Measurements from ENCODE around the gene PTCD1. TPM values are rescaled to one million over a fixed set of nuclear protein-coding genes. Genes with fewer than 3 reads are reported as not detected.
"Not testable (repeated sequence)": the region's sequence is repeated elsewhere in the genome, so short reads cannot be mapped to it uniquely, and the experiment has no call there.

Gene PTCD1
- total and polyA plus RNA-seq, 5 donors from 2014 or later = 0.91 to 3.8 (median 3.2) TPM

GRCh38 chr7:99384523-99384922 is 54.1 kb downstream of the PTCD1 start:
- Mint-ChIP-seq H3K27ac (peak overlapping the region in 2 of 3 donors; percentile 65 to 73), H3K27me3 (no peaks in the 10 kb centered on the region), H3K4me3 (peak overlapping the region in 1 of 4 donors; percentile 19), H3K9me3 (no peaks in the 10 kb centered on the region), H3K36me3 (peaks cover 14% of the 10 kb centered on the region), H3K4me1 (peaks cover 0 to 50% (median 19%) of the 10 kb centered on the region in 4 donors)
- DNase-seq (no peak), ATAC-seq (ENCODE audit: low read depth in 2 of 2) (no peak)
- peak overlapping the region; percentile 99 for H3K27ac ChIP-seq (ENCODE audit: insufficient read depth, low read length, poor library complexity, severe bottlenecking)
- peaks cover 39% of the 10 kb centered on the region for H3K36me3 ChIP-seq (ENCODE audit: control insufficient read depth, insufficient read depth, low read length)
- H3K27me3 ChIP-seq (ENCODE audit: control insufficient read depth, insufficient read depth, low read length) = no peaks in the 10 kb centered on the region
- peaks cover 48% of the 10 kb centered on the region for H3K4me1 ChIP-seq (ENCODE audit: control insufficient read depth, insufficient read depth, low read length, poor library complexity, severe bottlenecking)
- H3K9me3 ChIP-seq (ENCODE audit: control insufficient read depth in 2 of 2, low read length in 2 of 2) = no peaks in the 10 kb centered on the region
- H3K4me3 ChIP-seq (ENCODE audit: low read depth, low read length) = no peak overlapping the region

GRCh38 chr7:99383791-99384370 is 54.7 kb downstream of the PTCD1 start:
- Mint-ChIP-seq H3K4me1 (peaks cover 0 to 57% (median 25%) of the 10 kb centered on the region in 4 donors), H3K27me3 (no peaks in the 10 kb centered on the region), H3K36me3 (peaks cover 18% of the 10 kb centered on the region), H3K4me3 (peak overlapping the region in 1 of 4 donors; percentile 13), H3K27ac (peak overlapping the region; percentile 60 to 73 (median 65)), H3K9me3 (no peaks in the 10 kb centered on the region)
- H3K9me3 ChIP-seq (ENCODE audit: control insufficient read depth in 2 of 2, low read length in 2 of 2) = no peaks in the 10 kb centered on the region
- no peak overlapping the region for H3K4me3 ChIP-seq (ENCODE audit: low read depth, low read length)
- H3K4me1 ChIP-seq (ENCODE audit: control insufficient read depth, insufficient read depth, low read length, poor library complexity, severe bottlenecking) = peaks cover 54% of the 10 kb centered on the region
- ATAC-seq (ENCODE audit: low read depth in 2 of 2) (no peak), DNase-seq (no peak)
- H3K27me3 ChIP-seq (ENCODE audit: control insufficient read depth, insufficient read depth, low read length) = no peaks in the 10 kb centered on the region
- peaks cover 33% of the 10 kb centered on the region for H3K36me3 ChIP-seq (ENCODE audit: control insufficient read depth, insufficient read depth, low read length)
- H3K27ac ChIP-seq (ENCODE audit: insufficient read depth, low read length, poor library complexity, severe bottlenecking) = peak overlapping the region; percentile 99

DNA sequence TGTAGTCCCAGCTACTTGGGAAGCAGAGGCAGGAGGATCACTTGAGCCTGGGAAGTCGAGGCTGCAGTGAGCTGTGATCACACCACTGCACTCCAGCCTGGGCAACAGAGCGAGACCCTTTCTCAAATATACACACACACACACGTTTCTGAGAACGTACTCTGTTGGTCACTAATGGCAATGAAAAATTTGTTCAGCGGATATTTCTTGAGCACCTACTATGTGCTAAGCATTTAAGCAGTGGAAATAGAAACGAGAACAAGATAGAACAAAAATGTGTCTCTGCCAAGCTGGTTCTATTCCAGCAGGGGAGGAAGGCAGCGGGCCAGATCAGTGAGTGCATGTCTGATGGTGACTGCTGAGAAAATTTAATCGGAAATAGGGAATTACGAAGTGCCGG is 55.4 kb downstream of the PTCD1 start:
- peaks cover 0 to 61% (median 27%) of the 10 kb centered on the region in 4 donors for H3K4me1 Mint-ChIP-seq
- H3K9me3 ChIP-seq (ENCODE audit: control insufficient read depth in 2 of 2, low read length in 2 of 2) = no peaks in the 10 kb centered on the region
- DNase-seq = no peak
- peaks cover 60% of the 10 kb centered on the region for H3K4me1 ChIP-seq (ENCODE audit: control insufficient read depth, insufficient read depth, low read length, poor library complexity, severe bottlenecking)
- peaks cover 18% of the 10 kb centered on the region for H3K36me3 Mint-ChIP-seq
- no peaks in the 10 kb centered on the region for H3K27me3 ChIP-seq (ENCODE audit: control insufficient read depth, insufficient read depth, low read length)
- peak overlapping the region; percentile 60 to 81 (median 73) for H3K27ac Mint-ChIP-seq
- no peaks in the 10 kb centered on the region for H3K9me3 Mint-ChIP-seq
- no peaks in the 10 kb centered on the region for H3K27me3 Mint-ChIP-seq
- peaks cover 30% of the 10 kb centered on the region for H3K36me3 ChIP-seq (ENCODE audit: control insufficient read depth, insufficient read depth, low read length)
- no peak overlapping the region for H3K4me3 Mint-ChIP-seq
- H3K27ac ChIP-seq (ENCODE audit: insufficient read depth, low read length, poor library complexity, severe bottlenecking) = peak overlapping the region; percentile 99
- ATAC-seq (ENCODE audit: low read depth in 2 of 2) = no peak
- H3K4me3 ChIP-seq (ENCODE audit: low read depth, low read length) = no peak overlapping the region

GRCh38 chr7:99381664-99382075 is 56.9 kb downstream of the PTCD1 start:
- peaks cover 75% of the 10 kb centered on the region for H3K4me1 ChIP-seq (ENCODE audit: control insufficient read depth, insufficient read depth, low read length, poor library complexity, severe bottlenecking)
- peak overlapping the region; percentile 60 for H3K4me3 ChIP-seq (ENCODE audit: low read depth, low read length)
- H3K36me3 ChIP-seq (ENCODE audit: control insufficient read depth, insufficient read depth, low read length) = peaks cover 21% of the 10 kb centered on the region
- Mint-ChIP-seq H3K4me1 (peaks cover 0 to 69% (median 35%) of the 10 kb centered on the region in 4 donors), H3K36me3 (peaks cover 13% of the 10 kb centered on the region), H3K4me3 (peak overlapping the region in 3 of 4 donors; percentile 89 to 96 (median 90)), H3K9me3 (no peaks in the 10 kb centered on the region), H3K27me3 (peaks cover 4% of the 10 kb centered on the region), H3K27ac (peak overlapping the region in 2 of 3 donors; percentile 94 to 96)
- DNase-seq = no peak
- H3K27ac ChIP-seq (ENCODE audit: insufficient read depth, low read length, poor library complexity, severe bottlenecking) = peak overlapping the region; percentile 99
- no peaks in the 10 kb centered on the region for H3K9me3 ChIP-seq (ENCODE audit: control insufficient read depth in 2 of 2, low read length in 2 of 2)
- no peaks in the 10 kb centered on the region for H3K27me3 ChIP-seq (ENCODE audit: control insufficient read depth, insufficient read depth, low read length)
- no peak for ATAC-seq (ENCODE audit: low read depth in 2 of 2)

DNA sequence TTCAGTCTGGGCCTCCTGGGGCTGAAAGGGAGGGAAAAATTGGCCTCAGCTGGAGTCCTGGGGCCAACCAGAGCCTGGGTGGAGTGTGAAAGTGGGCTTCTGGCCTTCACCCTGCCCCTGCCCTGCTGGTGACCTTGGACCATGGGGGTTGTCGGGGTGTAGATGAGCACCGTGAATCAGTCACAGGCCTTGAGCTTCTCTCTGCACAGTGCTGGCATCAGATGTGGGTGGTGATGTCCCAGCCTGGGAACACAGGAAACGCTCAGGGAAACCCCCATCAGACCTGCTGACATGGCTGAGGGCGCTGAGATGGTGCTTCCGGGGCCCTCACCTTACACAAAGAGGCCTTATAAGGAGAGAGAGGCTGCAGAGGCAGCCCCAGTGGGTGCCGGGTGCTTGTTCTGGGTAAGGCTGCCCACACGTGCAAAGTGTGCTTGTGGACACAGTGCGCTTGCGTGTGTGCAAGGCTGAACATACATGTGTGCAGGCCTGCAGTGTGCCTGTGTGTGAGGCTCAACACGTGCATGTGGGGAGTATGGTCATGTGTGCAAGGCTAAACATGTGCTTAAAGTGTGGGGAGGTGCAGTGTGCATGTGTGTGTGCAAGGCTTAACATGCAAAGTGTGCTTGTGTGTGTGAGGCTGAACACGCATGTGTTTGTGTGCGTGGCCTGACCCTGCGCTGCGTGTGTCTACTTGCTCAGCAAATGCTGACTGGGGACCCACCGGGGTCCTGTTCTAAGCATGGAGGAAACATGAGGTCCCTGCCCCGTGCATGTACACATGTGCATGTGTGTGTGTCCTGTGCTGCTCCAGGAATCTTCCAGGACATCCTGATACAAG is 57.6 kb downstream of the PTCD1 start:
- H3K9me3 ChIP-seq (ENCODE audit: control insufficient read depth in 2 of 2, low read length in 2 of 2) = no peaks in the 10 kb centered on the region
- H3K27ac Mint-ChIP-seq = peak overlapping the region; percentile 94 to 96 (median 96)
- ATAC-seq (ENCODE audit: low read depth in 2 of 2) (peak; percentile 95 to 96), DNase-seq (peak; percentile 90 to 97 (median 92))
- no peaks in the 10 kb centered on the region for H3K9me3 Mint-ChIP-seq
- no peaks in the 10 kb centered on the region for H3K27me3 ChIP-seq (ENCODE audit: control insufficient read depth, insufficient read depth, low read length)
- H3K4me1 Mint-ChIP-seq = peaks cover 0 to 71% (median 40%) of the 10 kb centered on the region in 4 donors
- peak overlapping the region; percentile 60 for H3K4me3 ChIP-seq (ENCODE audit: low read depth, low read length)
- peaks cover 16% of the 10 kb centered on the region for H3K36me3 ChIP-seq (ENCODE audit: control insufficient read depth, insufficient read depth, low read length)
- H3K27ac ChIP-seq (ENCODE audit: insufficient read depth, low read length, poor library complexity, severe bottlenecking) = peak overlapping the region; percentile 99
- H3K4me3 Mint-ChIP-seq = peak overlapping the region; percentile 81 to 96 (median 90)
- H3K36me3 Mint-ChIP-seq = peaks cover 12% of the 10 kb centered on the region
- peaks cover 4% of the 10 kb centered on the region for H3K27me3 Mint-ChIP-seq
- peaks cover 82% of the 10 kb centered on the region for H3K4me1 ChIP-seq (ENCODE audit: control insufficient read depth, insufficient read depth, low read length, poor library complexity, severe bottlenecking)

GRCh38 chr7:99380032-99380822 is 58.4 kb downstream of the PTCD1 start:
- peaks cover 84% of the 10 kb centered on the region for H3K4me1 ChIP-seq (ENCODE audit: control insufficient read depth, insufficient read depth, low read length, poor library complexity, severe bottlenecking)
- no peaks in the 10 kb centered on the region for H3K9me3 ChIP-seq (ENCODE audit: control insufficient read depth in 2 of 2, low read length in 2 of 2)
- H3K36me3 ChIP-seq (ENCODE audit: control insufficient read depth, insufficient read depth, low read length) = peaks cover 12% of the 10 kb centered on the region
- H3K27ac Mint-ChIP-seq = peak overlapping the region; percentile 94 to 96 (median 96)
- H3K4me3 Mint-ChIP-seq = peak overlapping the region; percentile 81 to 96 (median 90)
- H3K27me3 ChIP-seq (ENCODE audit: control insufficient read depth, insufficient read depth, low read length) = no peaks in the 10 kb centered on the region
- DNase-seq (peak; percentile 21 to 60 (median 23)), ATAC-seq (ENCODE audit: low read depth in 2 of 2) (no peak)
- H3K36me3 Mint-ChIP-seq = peaks cover 12% of the 10 kb centered on the region
- no peaks in the 10 kb centered on the region for H3K9me3 Mint-ChIP-seq
- peak overlapping the region; percentile 60 for H3K4me3 ChIP-seq (ENCODE audit: low read depth, low read length)
- H3K4me1 Mint-ChIP-seq = peaks cover 0 to 73% (median 41%) of the 10 kb centered on the region in 4 donors
- peaks cover 4% of the 10 kb centered on the region for H3K27me3 Mint-ChIP-seq
- H3K27ac ChIP-seq (ENCODE audit: insufficient read depth, low read length, poor library complexity, severe bottlenecking) = peak overlapping the region; percentile 99

- peak overlapping the region; percentile 60 for H3K4me3 ChIP-seq (ENCODE audit: low read depth, low read length)
- peak overlapping the region; percentile 94 to 96 (median 96) for H3K27ac Mint-ChIP-seq
- peak overlapping the region; percentile 99 for H3K27ac ChIP-seq (ENCODE audit: insufficient read depth, low read length, poor library complexity, severe bottlenecking)
- H3K36me3 ChIP-seq (ENCODE audit: control insufficient read depth, insufficient read depth, low read length) = peaks cover 12% of the 10 kb centered on the region
- H3K9me3 ChIP-seq (ENCODE audit: control insufficient read depth in 2 of 2, low read length in 2 of 2); DNase-seq; H3K27me3 ChIP-seq (ENCODE audit: control insufficient read depth, insufficient read depth, low read length); ATAC-seq (ENCODE audit: low read depth in 2 of 2); H3K9me3 Mint-ChIP-seq; H3K27me3 Mint-ChIP-seq: not testable (repeated sequence)
- H3K4me1 ChIP-seq (ENCODE audit: control insufficient read depth, insufficient read depth, low read length, poor library complexity, severe bottlenecking) = peaks cover 83% of the 10 kb centered on the region
- H3K4me1 Mint-ChIP-seq = peaks cover 0 to 73% (median 41%) of the 10 kb centered on the region in 4 donors
- H3K4me3 Mint-ChIP-seq = peak overlapping the region; percentile 81 to 96 (median 90)
- peaks cover 12% of the 10 kb centered on the region for H3K36me3 Mint-ChIP-seq
Measured at GRCh38 chr7:99379693-99380031, 58.9 kb downstream of the PTCD1 start.

All from CD4-positive, CD25-positive, alpha-beta regulatory T cell (primary cell).